Smooth muscle cell (in vitro differentiated cells): ENCODE results near the gene EPG5. TPM values are rescaled to one million over a fixed set of nuclear protein-coding genes. Genes with fewer than 3 reads are reported as not detected.

Experiments
- DNase-seq: peaks from one replicate; lab custom pipeline; 2025; ENCODE audit not compliant: unreplicated experiment; lab: John Stamatoyannopoulos, UW
- H2AFZ ChIP-seq: fragments of 200-600 bp; sonication (generic); 2 replicates; pipeline ENCODE4 v1.6.0; 2016; ENCODE audit warnings: antibody characterized with exemption, low read depth, mild to moderate bottlenecking
- H3F3A ChIP-seq: fragments of 200-600 bp; sonication (generic); 2 replicates; pipeline ENCODE4 v1.6.0; 2017; ENCODE audit warnings: antibody characterized with exemption, low read depth
- H3K27ac ChIP-seq: fragments of 200-600 bp; sonication (generic); 2 replicates; pipeline ENCODE4 v1.5.1; 2016; ENCODE audit warnings: low read depth, mild to moderate bottlenecking
- H3K27me3 ChIP-seq: fragments of 200-600 bp; sonication (generic); 2 replicates; pipeline ENCODE4 v1.6.1; 2016; ENCODE audit warnings: low read depth, mild to moderate bottlenecking
- H3K36me3 ChIP-seq: fragments of 200-600 bp; sonication (generic); 2 replicates; pipeline ENCODE4 v1.5.1; 2016; ENCODE audit warnings: low read depth
- H3K4me1 ChIP-seq: fragments of 200-600 bp; sonication (generic); 2 replicates; pipeline ENCODE4 v1.5.1; 2016; ENCODE audit warnings: low read depth
- H3K4me2 ChIP-seq: fragments of 200-600 bp; sonication (generic); 2 replicates; pipeline ENCODE4 v1.6.0; 2016; ENCODE audit warnings: mild to moderate bottlenecking
- H3K4me3 ChIP-seq: fragments of 200-600 bp; sonication (generic); 2 replicates; pipeline ENCODE4 v1.5.1; 2016; ENCODE audit warnings: mild to moderate bottlenecking
- H3K79me2 ChIP-seq: fragments of 200-600 bp; sonication (generic); 2 replicates; pipeline ENCODE4 v1.6.0; 2016; ENCODE audit warnings: low read depth, mild to moderate bottlenecking
- H3K9ac ChIP-seq: fragments of 200-600 bp; sonication (generic); 2 replicates; pipeline ENCODE4 v1.6.0; 2016; ENCODE audit warnings: low read depth
- H3K9me3 ChIP-seq: fragments of 200-600 bp; sonication (generic); replicated peaks from 2 replicates; pipeline ENCODE4 v1.5.1; 2016; ENCODE audit warnings: low read depth
- H4K20me1 ChIP-seq: fragments of 200-600 bp; sonication (generic); 2 replicates; pipeline ENCODE4 v1.6.0; 2016; ENCODE audit warnings: low read depth
- CTCF ChIP-seq: fragments of 200-600 bp; sonication (generic); IDR thresholded peaks from 2 replicates; pipeline ENCODE4 v1.5.1; 2017; ENCODE audit warnings: borderline replicate concordance, mild to moderate bottlenecking, antibody characterized with exemption; ENCODE audit not compliant: insufficient read depth, poor library complexity, severe bottlenecking
- WGBS: methylation state at CpG from one replicate; pipeline ENCODE4 v1.1.7; 2016; ENCODE audit warnings: low lambda C conversion rate; 5-methylcytosine and 5-hydroxymethylcytosine counted together
- polyA plus RNA-seq: library from polyadenylated mRNA; unstranded; fragments of >200 nt; fragmentation: Nextera tagmentation; extraction: Ambion mirVana; gene quantifications from 2 replicates; pipeline ENCODE4 v1.2.1, GENCODE V29; 2016
- total RNA-seq: library from RNA; depleted of rRNA; stranded (reverse); fragments of >200 nt; gene quantifications from 2 replicates; pipeline ENCODE4 v1.2.3, GENCODE V29; 2014

The EPG5 gene
- total and polyA plus RNA-seq, 2 experiments from 2014 or later, result 2.7 to 20.8 TPM

DNA sequence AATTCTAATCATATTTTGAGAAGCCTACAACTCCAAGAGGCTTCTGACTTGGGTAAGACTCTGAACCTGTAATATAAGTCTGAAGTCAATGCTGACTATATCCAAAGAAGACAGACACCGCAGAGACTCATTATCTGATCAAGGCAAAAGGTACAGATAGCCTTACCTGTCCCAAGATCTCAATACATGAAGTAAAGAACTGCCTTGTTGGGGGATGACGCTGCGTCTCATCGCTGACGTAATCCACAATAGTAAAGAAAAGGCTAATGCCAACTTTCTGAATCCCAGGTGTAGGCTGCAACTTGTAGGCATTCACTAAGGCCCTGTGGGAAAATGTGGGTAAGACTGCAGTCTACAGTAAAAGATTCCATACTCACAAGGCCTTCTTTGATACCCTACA is 79.5 kb downstream of the EPG5 start:
- H3K36me3 ChIP-seq, result no peaks in the 10 kb centered on the region
- no peak overlapping the region for H2AFZ ChIP-seq
- H3K27ac ChIP-seq, result no peak overlapping the region
- H3K4me3 ChIP-seq, result no peak overlapping the region
- no peak overlapping the region for H3K4me2 ChIP-seq
- TF ChIP-seq CTCF, result no peak
- H4K20me1 ChIP-seq, result no peaks in the 10 kb centered on the region
- H3K79me2 ChIP-seq, result no peaks in the 10 kb centered on the region
- H3K27me3 ChIP-seq, result no peaks in the 10 kb centered on the region
- no peaks in the 10 kb centered on the region for H3K4me1 ChIP-seq
- no peaks in the 10 kb centered on the region for H3F3A ChIP-seq
- WGBS, result 95% methylated on average over 5 of the region's 5 CpGs
- H3K9ac ChIP-seq, result no peak overlapping the region
- DNase-seq, result no peak
- no peaks in the 10 kb centered on the region for H3K9me3 ChIP-seq

GRCh38 chr18:45880876-45881558 is 86.1 kb downstream of the EPG5 start:
- H3K27ac ChIP-seq, result no peak overlapping the region
- no peak for TF ChIP-seq CTCF
- no peaks in the 10 kb centered on the region for H4K20me1 ChIP-seq
- H3K9me3 ChIP-seq, result no peaks in the 10 kb centered on the region
- peaks cover 5% of the 10 kb centered on the region for H3K36me3 ChIP-seq
- no peak overlapping the region for H3K4me3 ChIP-seq
- H2AFZ ChIP-seq, result no peak overlapping the region
- H3F3A ChIP-seq, result no peaks in the 10 kb centered on the region
- H3K79me2 ChIP-seq, result no peaks in the 10 kb centered on the region
- 93% methylated on average over 3 of the region's 3 CpGs for WGBS
- no peaks in the 10 kb centered on the region for H3K27me3 ChIP-seq
- DNase-seq, result no peak
- H3K4me1 ChIP-seq, result no peaks in the 10 kb centered on the region
- no peak overlapping the region for H3K4me2 ChIP-seq
- no peak overlapping the region for H3K9ac ChIP-seq

- no peaks in the 10 kb centered on the region for H3K9me3 ChIP-seq
- H3K4me2 ChIP-seq, result no peak overlapping the region
- peaks cover 8% of the 10 kb centered on the region for H3K36me3 ChIP-seq
- no peak overlapping the region for H3K27ac ChIP-seq
- H3K27me3 ChIP-seq, result no peaks in the 10 kb centered on the region
- H3K9ac ChIP-seq, result no peak overlapping the region
- H4K20me1 ChIP-seq, result no peaks in the 10 kb centered on the region
- H3F3A ChIP-seq, result no peaks in the 10 kb centered on the region
- no peak overlapping the region for H2AFZ ChIP-seq
- peak; percentile 100 for TF ChIP-seq CTCF
- no peaks in the 10 kb centered on the region for H3K79me2 ChIP-seq
- peak; percentile 29 for DNase-seq
- WGBS, result 43% methylated on average over 17 of the region's 17 CpGs
- H3K4me1 ChIP-seq, result no peaks in the 10 kb centered on the region
- no peak overlapping the region for H3K4me3 ChIP-seq
These were observed 87.2 kb downstream of the EPG5 start for GRCh38 chr18:45879681-45880655.
